Memory B cell (primary cell): ENCODE measurements around the gene SULT2B1.
"Not testable (repeated sequence)": the region's sequence is repeated elsewhere in the genome, so short reads cannot be mapped to it uniquely, and the experiment has no call there.

Experiments
- ATAC-seq: fragments of 150-1000 bp; cut with Tn5 transposase; 2 replicates; pipeline ENCODE4 v1.10.0; 2021; ENCODE audit warnings: low read depth, mild to moderate bottlenecking, moderate library complexity
- DNase-seq, 2 donors: peaks; one replicate each; pipeline ENCODE4 v3.0.0; 2022; ENCODE audit warnings: low spot score in 2 of 2
- H3K27ac Mint-ChIP-seq: one replicate; pipeline ENCODE4 v1.8.0; 2022; ENCODE audit warnings: mild to moderate bottlenecking, moderate library complexity, mixed read lengths
- H3K27me3 Mint-ChIP-seq: one replicate; pipeline ENCODE4 v1.8.0; 2022; ENCODE audit warnings: mixed read lengths
- H3K36me3 Mint-ChIP-seq: one replicate; pipeline ENCODE4 v1.8.0; 2022; ENCODE audit warnings: mild to moderate bottlenecking, mixed read lengths
- H3K4me1 Mint-ChIP-seq: one replicate; pipeline ENCODE4 v1.8.0; 2022; ENCODE audit warnings: mixed read lengths
- H3K4me3 Mint-ChIP-seq: one replicate; pipeline ENCODE4 v1.8.0; 2022; ENCODE audit warnings: mild to moderate bottlenecking, moderate library complexity, mixed read lengths
- H3K9me3 Mint-ChIP-seq: one replicate; pipeline ENCODE4 v1.8.0; 2022; ENCODE audit warnings: mixed read lengths

SULT2B1 gene

DNA sequence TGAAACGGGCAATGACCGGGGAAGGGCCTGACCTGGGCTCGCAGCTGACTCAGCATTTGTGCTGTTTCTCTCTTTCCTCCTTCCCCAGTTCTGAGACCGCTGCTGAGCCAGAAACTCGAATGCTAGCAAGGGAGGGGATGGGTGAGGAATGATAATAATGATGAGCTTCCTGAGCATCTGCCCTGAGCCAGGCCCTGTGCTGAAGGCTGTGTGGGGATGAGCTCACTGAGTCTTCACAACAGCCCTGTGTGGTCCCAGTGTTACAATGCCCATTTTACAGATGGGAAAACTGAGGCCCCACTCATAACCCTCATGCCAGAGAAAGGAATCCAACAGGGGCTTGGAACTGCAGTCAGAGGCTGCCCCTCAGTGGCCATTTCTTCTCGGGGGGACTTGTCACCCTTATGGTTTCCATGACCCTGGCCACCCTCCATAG is 8.1 kb downstream of the SULT2B1 start:
- Mint-ChIP-seq H3K27me3 (peaks cover 16% of the 10 kb centered on the region), H3K9me3 (no peaks in the 10 kb centered on the region), H3K4me3 (no peak overlapping the region), H3K36me3 (no peaks in the 10 kb centered on the region), H3K27ac (no peak overlapping the region), H3K4me1 (peaks cover 4% of the 10 kb centered on the region)
- ATAC-seq, result no peak
- DNase-seq, result no peak

DNA sequence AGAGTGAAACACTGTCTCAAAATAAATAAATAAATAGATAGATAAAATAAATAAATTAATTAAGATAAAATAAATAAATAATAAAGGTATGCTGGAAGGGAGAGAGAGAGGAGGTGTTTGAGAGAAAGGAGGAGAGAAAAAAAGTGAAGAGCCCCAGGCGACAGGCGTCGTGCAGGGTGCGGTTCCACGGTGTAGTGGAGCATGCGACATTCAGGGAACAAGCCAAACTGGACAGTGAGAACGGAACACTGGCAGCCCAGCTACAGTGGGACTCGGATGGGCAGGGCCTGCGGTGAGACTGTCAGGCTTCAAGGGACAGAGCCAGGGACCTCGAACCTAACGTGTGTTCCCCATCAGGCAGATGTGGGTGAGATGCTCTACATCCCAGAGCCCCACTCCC is 9.4 kb downstream of the SULT2B1 start:
- no peak overlapping the region for H3K4me3 Mint-ChIP-seq
- DNase-seq, result no peak
- H3K27ac Mint-ChIP-seq, result no peak overlapping the region
- peaks cover 4% of the 10 kb centered on the region for H3K4me1 Mint-ChIP-seq
- no peak for ATAC-seq
- no peaks in the 10 kb centered on the region for H3K9me3 Mint-ChIP-seq
- H3K36me3 Mint-ChIP-seq, result no peaks in the 10 kb centered on the region
- peaks cover 9% of the 10 kb centered on the region for H3K27me3 Mint-ChIP-seq

DNA sequence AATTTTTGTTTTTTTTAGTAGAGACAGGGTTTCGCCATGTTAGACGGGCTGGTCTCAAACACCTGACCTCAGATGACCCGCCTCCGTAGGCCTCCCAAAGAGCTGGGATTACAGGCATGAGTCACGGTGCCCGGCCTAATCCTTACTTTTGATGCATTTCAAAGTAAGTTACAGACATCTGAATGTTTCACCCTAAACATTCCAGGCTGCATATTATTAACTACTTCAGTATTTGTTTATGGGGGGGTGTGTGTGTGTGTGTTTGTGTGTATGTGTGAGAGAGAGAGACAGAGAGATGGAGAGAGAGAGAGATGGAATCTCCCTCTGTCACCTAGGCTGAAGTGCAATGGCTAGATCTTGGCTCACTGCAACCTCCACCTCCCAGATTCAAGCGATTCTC is 13.1 kb downstream of the SULT2B1 start:
- DNase-seq (no peak), ATAC-seq (no peak)
- peaks cover 13% of the 10 kb centered on the region for H3K27me3 Mint-ChIP-seq
- no peaks in the 10 kb centered on the region for H3K36me3 Mint-ChIP-seq
- no peak overlapping the region for H3K27ac Mint-ChIP-seq
- H3K9me3 Mint-ChIP-seq, result no peaks in the 10 kb centered on the region
- no peak overlapping the region for H3K4me3 Mint-ChIP-seq
- peaks cover 5% of the 10 kb centered on the region for H3K4me1 Mint-ChIP-seq

DNA sequence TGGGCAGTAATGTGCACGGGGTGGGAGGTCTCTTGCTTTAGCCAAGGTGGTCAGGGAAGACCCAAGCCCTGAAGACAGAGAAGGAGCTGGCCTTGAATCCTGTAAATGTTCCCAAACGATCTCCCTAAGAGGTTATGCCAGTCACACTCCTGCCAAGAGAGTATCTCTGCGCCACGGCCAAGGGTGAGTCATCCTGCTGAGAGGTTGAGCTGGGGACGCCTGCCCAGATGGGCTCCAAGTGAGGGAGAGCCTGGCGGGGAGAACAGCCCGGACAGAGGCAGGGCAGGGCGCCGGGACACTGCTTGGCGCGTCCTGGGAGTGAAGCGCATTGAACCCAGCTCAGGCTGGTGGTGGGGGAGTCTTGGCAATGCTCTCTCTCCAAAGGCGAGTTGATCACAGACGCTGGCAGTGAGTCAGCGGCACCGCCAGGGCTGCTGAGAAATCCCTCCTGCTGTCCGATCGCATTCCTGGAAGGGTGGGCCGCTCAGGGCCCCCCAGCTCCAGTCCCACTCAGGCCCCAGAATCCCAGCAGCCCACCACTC is 16.4 kb downstream of the SULT2B1 start:
- Mint-ChIP-seq H3K27ac (no peak overlapping the region), H3K36me3 (no peaks in the 10 kb centered on the region)
- ATAC-seq, result no peak

DNA sequence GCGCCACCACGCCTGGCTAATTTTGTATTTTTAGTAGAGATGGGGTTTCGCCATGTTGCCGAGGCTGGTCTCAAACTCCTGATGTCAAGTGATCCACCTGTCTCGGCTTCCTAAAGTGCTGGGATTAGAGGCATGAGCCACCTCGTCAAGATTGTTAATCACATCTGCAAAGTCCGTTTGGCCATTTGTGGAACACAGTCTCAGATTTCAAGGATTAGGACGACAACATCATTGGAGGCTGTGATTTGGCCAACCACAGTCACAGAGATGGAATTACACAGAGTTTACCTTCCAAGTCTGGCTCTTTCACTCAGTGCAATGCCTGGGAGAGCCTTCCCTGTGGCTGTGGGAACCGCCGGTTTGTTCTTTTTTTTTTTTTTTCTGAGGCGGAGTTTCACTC is 17.8 kb downstream of the SULT2B1 start:
- Mint-ChIP-seq H3K9me3 (no peaks in the 10 kb centered on the region), H3K36me3 (no peaks in the 10 kb centered on the region), H3K4me3 (no peak overlapping the region), H3K27me3 (peaks cover 9% of the 10 kb centered on the region), H3K27ac (no peak overlapping the region), H3K4me1 (peaks cover 3% of the 10 kb centered on the region)
- no peak for DNase-seq
- no peak for ATAC-seq

More for the DNA sequence above, 16.4 kb downstream of the SULT2B1 start:
- Mint-ChIP-seq H3K4me1 (peaks cover 5% of the 10 kb centered on the region), H3K9me3 (no peaks in the 10 kb centered on the region), H3K27me3 (peaks cover 9% of the 10 kb centered on the region), H3K4me3 (no peak overlapping the region)
- DNase-seq, result no peak

DNA sequence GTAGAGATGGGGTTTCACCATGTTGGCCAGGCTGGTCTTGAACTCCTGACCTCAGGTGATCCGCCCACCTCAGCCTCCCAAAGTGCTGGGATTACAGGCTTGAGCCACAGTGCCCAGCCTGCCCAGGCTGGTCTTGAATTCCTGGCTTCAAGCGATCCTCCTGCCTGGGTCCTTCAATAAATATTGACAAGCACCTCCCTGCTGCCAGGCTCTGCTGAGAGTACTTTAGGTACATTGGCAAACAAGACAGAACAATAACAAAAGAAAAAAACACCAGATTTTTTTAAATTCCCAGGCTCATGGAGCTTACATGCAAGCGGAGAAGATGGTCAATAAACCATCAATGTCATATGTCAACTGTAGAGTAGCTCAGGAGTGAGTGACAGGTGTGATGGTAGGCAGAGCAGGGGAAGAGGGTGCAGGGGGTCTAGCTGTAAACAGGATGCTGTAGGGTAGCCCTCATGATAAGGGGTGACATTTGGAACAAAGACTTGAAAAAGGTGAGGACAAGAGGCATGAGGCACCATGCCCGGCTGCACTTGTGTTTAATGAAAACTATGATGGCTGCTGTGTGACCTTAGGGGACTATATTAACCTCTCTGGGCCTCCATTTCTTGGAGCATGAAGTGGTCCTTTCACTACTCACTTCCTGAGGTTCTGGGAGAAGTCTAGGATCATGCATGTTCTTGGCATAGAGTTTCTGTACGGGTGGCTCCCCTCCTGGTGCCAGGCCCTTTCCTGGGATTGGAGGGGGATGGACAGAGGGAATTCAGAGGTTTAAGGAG is 19.6 kb downstream of the SULT2B1 start:
- Mint-ChIP-seq H3K27me3 (peaks cover 9% of the 10 kb centered on the region), H3K36me3 (no peaks in the 10 kb centered on the region), H3K27ac (no peak overlapping the region), H3K4me3 (no peak overlapping the region), H3K4me1 (peaks cover 3% of the 10 kb centered on the region), H3K9me3 (no peaks in the 10 kb centered on the region)
- DNase-seq (no peak), ATAC-seq (no peak)

DNA sequence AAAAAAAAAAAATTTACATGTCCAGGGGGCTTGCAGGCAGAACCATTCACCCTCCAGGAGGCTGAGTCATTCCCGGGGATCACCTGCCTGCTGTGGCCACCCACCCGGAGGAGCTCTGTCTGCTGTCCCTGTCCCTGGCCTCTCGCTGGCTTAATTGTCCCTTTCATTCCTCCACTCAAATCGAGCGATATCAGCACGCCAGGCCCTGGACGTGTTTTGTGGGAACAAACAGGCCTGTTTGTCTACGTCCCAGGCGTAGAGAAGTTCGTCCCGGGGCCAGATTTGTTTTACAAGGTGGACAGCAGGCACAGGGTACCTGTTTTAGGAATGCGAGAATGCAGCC is 21.2 kb downstream of the SULT2B1 start:
- DNase-seq (no peak), ATAC-seq (no peak)
- Mint-ChIP-seq H3K4me3 (no peak overlapping the region), H3K27ac (no peak overlapping the region), H3K9me3 (no peaks in the 10 kb centered on the region), H3K36me3 (no peaks in the 10 kb centered on the region), H3K4me1 (no peaks in the 10 kb centered on the region), H3K27me3 (peaks cover 3% of the 10 kb centered on the region)

DNA sequence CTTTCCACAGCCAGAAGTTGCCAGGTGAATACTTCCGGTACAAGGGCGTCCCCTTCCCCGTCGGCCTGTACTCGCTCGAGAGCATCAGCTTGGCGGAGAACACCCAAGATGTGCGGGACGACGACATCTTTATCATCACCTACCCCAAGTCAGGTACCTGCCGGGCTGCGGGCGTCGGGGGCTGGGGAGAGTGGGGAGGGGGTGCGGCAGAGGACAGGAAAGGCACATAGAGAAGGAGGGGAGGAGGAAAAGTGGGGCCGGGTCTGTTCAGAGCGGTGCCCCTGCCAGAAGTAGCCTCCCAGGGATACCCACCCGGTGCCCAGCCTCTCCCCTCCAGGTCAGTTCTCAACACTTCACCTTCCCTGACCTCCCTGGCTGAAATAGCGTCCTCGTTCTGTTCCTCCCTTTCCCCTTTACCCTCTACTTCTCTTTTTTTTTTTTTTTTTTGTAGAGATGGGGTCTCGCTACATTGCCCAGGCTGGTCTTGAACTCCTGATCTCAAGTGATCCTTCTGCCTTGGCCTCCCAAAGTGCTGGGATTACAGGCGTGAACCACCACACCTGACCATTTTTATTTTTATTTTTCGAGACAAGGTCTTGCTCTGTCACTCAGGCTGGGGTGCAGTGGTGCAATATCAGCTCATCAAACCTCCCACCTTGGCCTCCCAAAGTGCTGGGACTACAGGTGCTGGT is 24.1 kb downstream of the SULT2B1 start:
- no peak for ATAC-seq
- Mint-ChIP-seq H3K27ac (no peak overlapping the region), H3K9me3 (no peaks in the 10 kb centered on the region), H3K27me3 (no peaks in the 10 kb centered on the region), H3K4me1 (no peaks in the 10 kb centered on the region), H3K36me3 (no peaks in the 10 kb centered on the region), H3K4me3 (no peak overlapping the region)
- no peak for DNase-seq

DNA sequence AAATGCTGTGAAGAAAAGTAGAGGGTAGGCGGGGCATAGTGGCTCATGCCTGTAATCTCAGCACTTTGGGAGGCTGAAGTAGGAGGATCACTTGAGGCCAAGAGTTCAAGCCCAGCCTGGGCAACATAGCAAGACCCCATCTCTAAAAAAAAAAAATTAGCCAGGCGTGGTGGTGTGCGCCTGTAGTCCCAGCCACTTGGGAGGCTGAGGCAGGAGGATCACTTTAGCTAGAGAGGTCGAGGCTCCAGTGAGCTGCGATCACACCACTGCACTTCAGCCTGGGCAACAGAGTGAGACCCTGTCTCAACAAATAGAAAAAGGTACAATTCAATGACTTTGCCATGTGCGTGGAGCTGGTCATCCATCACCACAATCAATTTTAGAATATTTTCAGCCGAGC is 25.9 kb downstream of the SULT2B1 start:
- not testable (repeated sequence) for H3K9me3 Mint-ChIP-seq, ATAC-seq

DNA sequence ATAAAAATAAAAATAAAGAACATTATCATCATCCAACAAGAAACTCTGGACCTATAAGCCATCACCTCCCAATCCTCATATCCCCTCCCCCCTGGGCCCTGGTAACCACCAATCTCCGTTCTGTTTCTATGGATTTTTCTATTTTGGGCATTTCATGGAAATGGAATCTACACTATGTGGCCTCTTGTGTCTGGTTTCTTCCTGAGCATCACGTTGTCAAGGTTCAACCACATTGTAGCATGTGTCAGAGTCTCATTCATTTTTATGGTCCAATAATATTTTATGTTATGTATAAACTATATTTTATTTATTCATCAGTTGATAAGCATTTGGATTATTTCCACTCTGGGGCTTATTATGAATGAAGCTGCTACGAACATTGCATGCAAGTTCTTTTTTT is 26.9 kb downstream of the SULT2B1 start:
- Mint-ChIP-seq H3K4me3 (no peak overlapping the region), H3K4me1 (peaks cover under 1% of the 10 kb centered on the region), H3K36me3 (no peaks in the 10 kb centered on the region), H3K27me3 (no peaks in the 10 kb centered on the region), H3K27ac (no peak overlapping the region), H3K9me3 (no peaks in the 10 kb centered on the region)
- DNase-seq, result no peak
- ATAC-seq, result no peak

More for the DNA sequence above, 25.9 kb downstream of the SULT2B1 start:
- H3K27ac Mint-ChIP-seq, H3K4me3 Mint-ChIP-seq, DNase-seq, H3K27me3 Mint-ChIP-seq, H3K4me1 Mint-ChIP-seq, H3K36me3 Mint-ChIP-seq: not testable (repeated sequence)

DNA sequence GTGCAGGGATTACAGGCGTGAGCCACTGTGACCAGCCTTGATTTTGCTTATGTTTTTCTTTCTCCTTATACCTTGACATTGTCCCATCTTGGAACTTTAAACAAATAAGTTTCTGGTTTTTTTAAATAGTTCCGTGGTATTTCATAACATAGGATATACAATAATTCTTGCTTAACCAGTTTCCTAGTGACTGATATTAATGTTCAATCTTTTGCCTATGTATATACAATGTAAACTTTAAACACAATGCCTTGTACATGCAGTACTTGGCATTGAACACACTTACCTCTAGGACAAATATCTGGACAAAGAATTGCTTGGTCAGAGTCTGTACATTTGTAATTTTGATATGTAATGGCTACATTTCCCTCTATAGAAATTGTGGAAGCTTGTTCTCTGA is 30.2 kb downstream of the SULT2B1 start:
- peaks cover 3% of the 10 kb centered on the region for H3K27me3 Mint-ChIP-seq
- ATAC-seq, result no peak
- peaks cover 4% of the 10 kb centered on the region for H3K36me3 Mint-ChIP-seq
- H3K4me3 Mint-ChIP-seq, result no peak overlapping the region
- H3K4me1 Mint-ChIP-seq, result peaks cover 4% of the 10 kb centered on the region
- peaks cover 3% of the 10 kb centered on the region for H3K9me3 Mint-ChIP-seq
- DNase-seq, result no peak
- no peak overlapping the region for H3K27ac Mint-ChIP-seq

DNA sequence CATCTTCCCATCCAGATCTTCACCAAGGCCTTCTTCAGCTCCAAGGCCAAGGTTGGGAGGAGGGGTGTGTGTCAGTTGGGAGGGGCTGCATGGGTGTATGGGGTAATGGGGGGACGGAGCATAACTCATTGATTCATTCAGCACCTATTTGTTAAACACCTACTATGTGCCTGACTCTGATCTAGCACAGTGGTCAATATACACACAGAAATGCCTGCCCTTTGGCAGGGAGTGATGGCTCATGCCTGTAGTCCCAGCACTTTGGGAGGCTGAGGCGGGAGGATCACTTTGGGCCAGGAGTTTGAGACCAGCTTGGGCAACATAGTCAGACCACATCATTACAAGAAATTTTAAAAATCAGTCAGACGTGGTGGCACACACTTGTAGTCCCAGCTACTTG is 35.4 kb downstream of the SULT2B1 start:
- Mint-ChIP-seq H3K27me3 (peaks cover 6% of the 10 kb centered on the region), H3K27ac (no peak overlapping the region), H3K4me1 (peaks cover 16% of the 10 kb centered on the region), H3K4me3 (no peak overlapping the region), H3K36me3 (peaks cover 4% of the 10 kb centered on the region), H3K9me3 (peaks cover 5% of the 10 kb centered on the region)
- no peak for ATAC-seq
- DNase-seq, result no peak

DNA sequence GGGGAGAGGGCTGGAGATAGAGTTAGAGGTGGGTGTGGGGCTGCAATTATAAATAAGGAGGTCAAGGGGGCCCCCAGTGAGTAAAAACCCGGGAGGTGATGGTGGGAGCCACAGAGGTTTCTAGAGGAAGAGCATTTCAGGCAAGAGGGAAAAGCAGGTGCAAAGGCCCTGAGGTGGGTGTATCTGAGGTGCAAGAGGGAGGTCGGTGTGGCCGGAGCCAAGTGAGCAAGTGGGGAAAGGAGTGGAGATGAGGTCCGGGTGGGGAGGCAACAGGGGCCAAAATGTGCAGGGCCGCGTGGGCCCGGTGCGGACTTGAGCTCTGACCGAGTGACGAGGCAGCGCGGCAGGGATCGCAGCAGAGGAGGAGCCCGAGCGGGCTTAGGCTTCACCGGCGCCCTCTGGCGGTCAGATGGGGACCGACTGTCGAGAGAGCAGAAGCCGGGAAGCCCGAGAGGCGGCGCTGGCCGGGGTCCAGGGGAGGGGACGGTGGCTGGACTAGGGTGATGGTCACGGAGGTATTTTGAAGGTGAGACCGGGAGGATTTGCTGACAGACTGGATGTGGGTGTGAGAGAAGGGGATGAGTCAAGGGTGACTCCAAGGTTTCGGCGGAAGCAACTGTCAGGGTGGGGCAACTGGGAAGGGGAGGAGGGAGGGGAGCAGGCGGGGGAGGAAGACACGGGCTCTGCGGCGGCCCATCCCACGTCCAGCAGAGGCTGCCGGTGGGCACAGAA is 36.9 kb downstream of the SULT2B1 start:
- H3K4me1 Mint-ChIP-seq, result peaks cover 19% of the 10 kb centered on the region
- ATAC-seq (peak; percentile 91), DNase-seq (peak; percentile 88 to 94)
- peak overlapping the region; percentile 71 for H3K27ac Mint-ChIP-seq
- peaks cover 6% of the 10 kb centered on the region for H3K27me3 Mint-ChIP-seq
- H3K36me3 Mint-ChIP-seq, result peaks cover 4% of the 10 kb centered on the region
- peak overlapping the region; percentile 89 for H3K4me3 Mint-ChIP-seq
- peaks cover 5% of the 10 kb centered on the region for H3K9me3 Mint-ChIP-seq

DNA sequence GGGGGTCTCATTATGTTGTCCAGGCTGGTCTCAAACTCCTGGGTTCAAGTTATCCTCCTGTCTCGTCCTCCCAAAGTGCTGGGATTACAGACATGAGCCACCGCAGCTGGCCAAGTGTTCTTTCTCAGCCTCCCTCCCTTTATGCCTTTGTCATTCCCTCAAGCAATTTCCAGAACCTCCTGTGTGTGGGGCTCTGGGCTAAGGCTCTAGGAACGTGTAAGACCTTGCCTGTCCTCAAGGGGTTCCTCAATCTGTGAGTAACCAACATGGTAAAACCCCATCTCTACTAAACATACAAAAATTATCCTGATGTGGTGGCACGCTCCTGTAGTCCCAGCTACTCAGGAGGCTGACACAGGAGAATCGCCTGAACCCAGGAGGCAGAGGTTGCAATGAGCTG is 39.0 kb downstream of the SULT2B1 start:
- Mint-ChIP-seq H3K27me3 (peaks cover 3% of the 10 kb centered on the region), H3K4me1 (peaks cover 17% of the 10 kb centered on the region), H3K9me3 (peaks cover 2% of the 10 kb centered on the region), H3K36me3 (no peaks in the 10 kb centered on the region), H3K4me3 (peak overlapping the region; percentile 5), H3K27ac (no peak overlapping the region)
- ATAC-seq (no peak), DNase-seq (no peak)
